Breast epithelium (tissue), 4 donors: ENCODE measurements around the gene CCDC148. TPM values are rescaled to one million over a fixed set of nuclear protein-coding genes. Genes with fewer than 3 reads are reported as not detected.

Experiments
- DNase-seq, 2 donors: peaks; one replicate each; pipeline ENCODE4 v3.0.0-alpha.2; 2019; ENCODE audit warnings: low spot score in 2 of 2
- H3K27ac ChIP-seq, 2 donors: fragments of 200-600 bp; sonication (generic) in 1 of 2; one replicate each; pipeline ENCODE4 v1.5.1; 2016 to 2019; ENCODE audit warnings: mild to moderate bottlenecking in 1 of 2
- H3K27me3 ChIP-seq, 2 donors: fragments of 200-600 bp; sonication (generic) in 1 of 2; one replicate each; pipeline versions ENCODE4 v1.5.1 to v1.6.0; 2017 to 2019; ENCODE audit warnings: control low read depth in 1 of 2, mild to moderate bottlenecking in 1 of 2
- H3K36me3 ChIP-seq: fragments of 200-600 bp; one replicate; pipeline ENCODE4 v1.5.1; 2019
- H3K4me1 ChIP-seq, 2 donors: fragments of 200-600 bp; sonication (generic); one replicate each; pipeline ENCODE4 v1.5.1; 2016 to 2019; ENCODE audit warnings: control low read depth in 1 of 2
- H3K4me3 ChIP-seq, 3 donors: fragments of 200-600 bp; sonication (generic); 1 replicate in 2 of 3; 2 replicates in 1 of 3; pipeline ENCODE4 v1.5.1; 2016 to 2019; ENCODE audit warnings: mild to moderate bottlenecking in 3 of 3, moderate library complexity in 2 of 3
- H3K9me3 ChIP-seq, 2 donors: fragments of 200-600 bp; sonication (generic) in 1 of 2; one replicate each; pipeline ENCODE4 v1.5.1; 2016 to 2019; ENCODE audit warnings: control low read depth in 1 of 2
- CTCF ChIP-seq, 3 donors: fragments of 450-650 bp; IDR thresholded peaks; one replicate each; pipeline ENCODE4 v1.5.1; 2016 to 2017; ENCODE audit warnings: antibody characterized with exemption in 3 of 3, mild to moderate bottlenecking in 3 of 3, moderate library complexity in 3 of 3
- POLR2A ChIP-seq: fragments of 450-650 bp; IDR thresholded peaks from one replicate; pipeline ENCODE4 v1.6.1; 2016; ENCODE audit warnings: antibody characterized with exemption, mild to moderate bottlenecking, moderate library complexity
- POLR2AphosphoS5 ChIP-seq, 3 donors: sonication (generic); formaldehyde crosslinking; IDR thresholded peaks; one replicate each; pipeline ENCODE4 v1.6.1; 2017; ENCODE audit warnings: antibody characterized with exemption in 3 of 3
- intact Hi-C: fragments of 100-400 bp; cut with DNase I; formaldehyde crosslinking; loops from one replicate; pipeline ENCODE4 v1.15.1; 2023; ENCODE audit warnings: low total_unique reads
- total RNA-seq, 3 donors: library from RNA; depleted of rRNA; stranded (reverse); fragments of >200 nt; gene quantifications; one replicate each; pipeline ENCODE4 v1.1.0, GENCODE V29; 2016

Gene CCDC148
- total RNA-seq, 3 donors from 2014 or later: 1.4 to 9.8 (median 4.6) TPM

GRCh38 chr2:158410132-158410531 is 46.4 kb downstream of the CCDC148 start:
- Histone ChIP-seq H3K4me3 (no peak overlapping the region), H3K9me3 (peaks cover 6 to 13% of the 10 kb centered on the region in 2 donors), H3K36me3 (no peaks in the 10 kb centered on the region), H3K27ac (no peak overlapping the region), H3K4me1 (no peaks in the 10 kb centered on the region), H3K27me3 (no peaks in the 10 kb centered on the region)
- intact Hi-C loops: no loop called here
- no peak for DNase-seq
- no peak for TF ChIP-seq CTCF (IDR thresholded peaks at IDR 0.05)
- TF ChIP-seq POLR2A: no peak
- no peak for TF ChIP-seq POLR2AphosphoS5 (IDR thresholded peaks at IDR 0.05)

- Histone ChIP-seq H3K27me3 (no peaks in the 10 kb centered on the region), H3K27ac (no peak overlapping the region), H3K9me3 (peaks cover 5 to 13% of the 10 kb centered on the region in 2 donors), H3K36me3 (no peaks in the 10 kb centered on the region), H3K4me3 (no peak overlapping the region), H3K4me1 (no peaks in the 10 kb centered on the region)
- intact Hi-C loops: loop anchor here (10.0 kb wide), 1 partner anchor 1432 kb away; no protein-coding TSS in a partner anchor
- no peak for TF ChIP-seq POLR2AphosphoS5 (IDR thresholded peaks at IDR 0.05)
- TF ChIP-seq POLR2A: no peak
- no peak for TF ChIP-seq CTCF (IDR thresholded peaks at IDR 0.05)
- DNase-seq: no peak
These were observed 49.5 kb downstream of the CCDC148 start for GRCh38 chr2:158407031-158407430.

- TF ChIP-seq CTCF (IDR thresholded peaks at IDR 0.05): no peak
- TF ChIP-seq POLR2A: no peak
- no peak for TF ChIP-seq POLR2AphosphoS5 (IDR thresholded peaks at IDR 0.05)
- no peaks in the 10 kb centered on the region for H3K36me3 ChIP-seq
- no peak overlapping the region for H3K4me3 ChIP-seq
- no peak for DNase-seq
- H3K27me3 ChIP-seq: no peaks in the 10 kb centered on the region
- intact Hi-C loops: loop anchor here (10.0 kb wide), 1 partner anchor 1431 kb away; no protein-coding TSS in a partner anchor
- no peak overlapping the region for H3K27ac ChIP-seq
- no peaks in the 10 kb centered on the region for H3K4me1 ChIP-seq
- H3K9me3 ChIP-seq: peaks cover 0 to 3% of the 10 kb centered on the region in 2 donors
These were observed 51.2 kb downstream of the CCDC148 start for GRCh38 chr2:158405341-158405740.

- no peak overlapping the region for H3K27ac ChIP-seq
- intact Hi-C loops: loop anchor here (10.0 kb wide), 1 partner anchor 1428 kb away; no protein-coding TSS in a partner anchor
These were observed 53.3 kb downstream of the CCDC148 start for GRCh38 chr2:158403237-158403636.

GRCh38 chr2:158402665-158403064 is 53.9 kb downstream of the CCDC148 start:
- intact Hi-C loops: loop anchor here (10.0 kb wide), 1 partner anchor 1428 kb away; no protein-coding TSS in a partner anchor
- Histone ChIP-seq H3K4me3 (no peak overlapping the region), H3K9me3 (no peaks in the 10 kb centered on the region), H3K36me3 (no peaks in the 10 kb centered on the region), H3K4me1 (no peaks in the 10 kb centered on the region), H3K27me3 (no peaks in the 10 kb centered on the region), H3K27ac (no peak overlapping the region)
- TF ChIP-seq CTCF (IDR thresholded peaks at IDR 0.05): no peak
- TF ChIP-seq POLR2AphosphoS5 (IDR thresholded peaks at IDR 0.05): no peak
- no peak for TF ChIP-seq POLR2A
- DNase-seq: no peak

More at GRCh38 chr2:158403237-158403636, 53.3 kb downstream of the CCDC148 start:
- no peaks in the 10 kb centered on the region for H3K27me3 ChIP-seq
- TF ChIP-seq POLR2AphosphoS5 (IDR thresholded peaks at IDR 0.05) (no peak), POLR2A (no peak), CTCF (IDR thresholded peaks at IDR 0.05) (no peak)
- no peak for DNase-seq
- no peaks in the 10 kb centered on the region for H3K9me3 ChIP-seq
- H3K36me3 ChIP-seq: no peaks in the 10 kb centered on the region
- H3K4me3 ChIP-seq: no peak overlapping the region
- H3K4me1 ChIP-seq: no peaks in the 10 kb centered on the region
